Smooth muscle cell (in vitro differentiated cells): ENCODE data around the gene EGLN2. TPM values are rescaled to one million over a fixed set of nuclear protein-coding genes. Genes with fewer than 3 reads are reported as not detected.
"Not testable (repeated sequence)": the region's sequence is repeated elsewhere in the genome, so short reads cannot be mapped to it uniquely, and the experiment has no call there.

Source experiments
- DNase-seq: peaks from one replicate; lab custom pipeline; 2025; ENCODE audit not compliant: unreplicated experiment; lab: John Stamatoyannopoulos, UW
- H2AFZ ChIP-seq: fragments of 200-600 bp; sonication (generic); 2 replicates; pipeline ENCODE4 v1.6.0; 2016; ENCODE audit warnings: antibody characterized with exemption, low read depth, mild to moderate bottlenecking
- H3F3A ChIP-seq: fragments of 200-600 bp; sonication (generic); 2 replicates; pipeline ENCODE4 v1.6.0; 2017; ENCODE audit warnings: antibody characterized with exemption, low read depth
- H3K27ac ChIP-seq: fragments of 200-600 bp; sonication (generic); 2 replicates; pipeline ENCODE4 v1.5.1; 2016; ENCODE audit warnings: low read depth, mild to moderate bottlenecking
- H3K27me3 ChIP-seq: fragments of 200-600 bp; sonication (generic); 2 replicates; pipeline ENCODE4 v1.6.1; 2016; ENCODE audit warnings: low read depth, mild to moderate bottlenecking
- H3K36me3 ChIP-seq: fragments of 200-600 bp; sonication (generic); 2 replicates; pipeline ENCODE4 v1.5.1; 2016; ENCODE audit warnings: low read depth
- H3K4me1 ChIP-seq: fragments of 200-600 bp; sonication (generic); 2 replicates; pipeline ENCODE4 v1.5.1; 2016; ENCODE audit warnings: low read depth
- H3K4me2 ChIP-seq: fragments of 200-600 bp; sonication (generic); 2 replicates; pipeline ENCODE4 v1.6.0; 2016; ENCODE audit warnings: mild to moderate bottlenecking
- H3K4me3 ChIP-seq: fragments of 200-600 bp; sonication (generic); 2 replicates; pipeline ENCODE4 v1.5.1; 2016; ENCODE audit warnings: mild to moderate bottlenecking
- H3K79me2 ChIP-seq: fragments of 200-600 bp; sonication (generic); 2 replicates; pipeline ENCODE4 v1.6.0; 2016; ENCODE audit warnings: low read depth, mild to moderate bottlenecking
- H3K9ac ChIP-seq: fragments of 200-600 bp; sonication (generic); 2 replicates; pipeline ENCODE4 v1.6.0; 2016; ENCODE audit warnings: low read depth
- H3K9me3 ChIP-seq: fragments of 200-600 bp; sonication (generic); replicated peaks from 2 replicates; pipeline ENCODE4 v1.5.1; 2016; ENCODE audit warnings: low read depth
- H4K20me1 ChIP-seq: fragments of 200-600 bp; sonication (generic); 2 replicates; pipeline ENCODE4 v1.6.0; 2016; ENCODE audit warnings: low read depth
- WGBS: methylation state at CpG from one replicate; pipeline ENCODE4 v1.1.7; 2016; ENCODE audit warnings: low lambda C conversion rate; 5-methylcytosine and 5-hydroxymethylcytosine counted together
- polyA plus RNA-seq: library from polyadenylated mRNA; unstranded; fragments of >200 nt; fragmentation: Nextera tagmentation; extraction: Ambion mirVana; gene quantifications from 2 replicates; pipeline ENCODE4 v1.2.1, GENCODE V29; 2016
- total RNA-seq: library from RNA; depleted of rRNA; stranded (reverse); fragments of >200 nt; gene quantifications from 2 replicates; pipeline ENCODE4 v1.2.3, GENCODE V29; 2014

Gene EGLN2
- total and polyA plus RNA-seq, 2 experiments from 2014 or later = 25.1 to 77.1 TPM

DNA sequence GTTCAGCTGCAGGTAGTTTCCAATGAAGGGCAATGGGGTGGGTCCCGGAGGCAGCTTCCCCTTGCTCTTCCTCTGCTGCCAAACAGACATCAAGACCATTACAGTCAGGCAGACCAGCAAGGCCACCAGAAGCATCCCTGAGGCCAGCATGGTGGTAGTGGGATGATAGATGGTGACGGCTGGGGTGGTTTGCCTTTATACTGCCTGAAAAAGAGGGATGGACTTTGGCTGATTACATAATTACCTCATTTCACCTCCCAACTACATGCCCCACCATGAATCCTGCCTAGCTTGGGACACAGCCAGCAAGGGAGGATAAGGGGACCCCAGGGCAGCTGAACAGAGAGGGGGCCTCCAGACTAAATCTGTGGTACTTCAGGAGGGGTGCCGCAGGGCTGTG, 51.3 kb downstream of the EGLN2 start, which contains the start of gene CYP2A6:
CYP2A6 (minus strand) TSS at position 171 of the 400 bp plus-strand sequence; CDS start at position 150, 21 bp downstream.
- H3K27me3 ChIP-seq = peaks cover 13% of the 10 kb centered on the region
- not testable (repeated sequence) for H3K36me3 ChIP-seq, H3K4me1 ChIP-seq, H2AFZ ChIP-seq, H3K4me2 ChIP-seq, DNase-seq, H3K27ac ChIP-seq, H3F3A ChIP-seq, H3K9me3 ChIP-seq, H3K79me2 ChIP-seq, H3K9ac ChIP-seq, H3K4me3 ChIP-seq, H4K20me1 ChIP-seq
- WGBS = 94% methylated on average over 3 of the region's 3 CpGs

DNA sequence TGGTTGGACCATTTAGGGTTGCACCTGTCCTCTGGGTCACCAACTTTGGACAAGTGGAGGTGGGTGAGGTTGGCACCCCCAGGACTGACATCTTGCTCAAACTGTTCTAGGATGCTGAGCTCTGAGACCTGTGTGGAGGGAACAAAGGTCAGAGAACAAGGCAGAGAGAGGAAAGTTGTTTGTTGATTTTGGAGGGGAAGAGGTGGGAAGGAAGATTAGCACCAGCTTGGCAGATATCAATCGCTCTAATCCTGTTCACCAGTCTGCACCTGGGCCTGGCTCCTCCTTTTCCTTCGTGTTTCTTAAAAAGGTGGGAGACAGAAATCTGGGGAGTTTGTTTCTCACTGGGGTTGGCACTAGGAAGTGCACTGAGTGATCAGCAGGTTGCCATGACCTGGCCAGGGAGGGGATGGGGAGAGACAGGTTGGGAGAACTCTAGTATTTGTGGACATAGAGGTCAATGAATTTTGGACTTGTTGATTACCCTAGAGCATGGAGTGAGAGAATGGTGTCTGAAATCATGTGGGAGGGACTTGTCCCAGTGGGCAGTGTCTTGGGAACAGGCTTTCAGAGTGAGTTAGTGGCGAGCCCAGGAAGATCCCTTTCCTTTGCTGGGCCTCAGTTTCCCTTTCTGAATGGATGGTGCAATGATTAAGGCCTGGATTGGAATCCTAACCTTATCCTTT, 53.6 kb downstream of the EGLN2 start:
- not testable (repeated sequence) for DNase-seq, H3K4me1 ChIP-seq, H3K79me2 ChIP-seq, H3K9me3 ChIP-seq, H3K9ac ChIP-seq, H3K27ac ChIP-seq, H3F3A ChIP-seq, H3K4me2 ChIP-seq, H4K20me1 ChIP-seq, H3K4me3 ChIP-seq, H3K36me3 ChIP-seq, H2AFZ ChIP-seq
- 78% methylated on average over 2 of the region's 3 CpGs for WGBS
- peaks cover 13% of the 10 kb centered on the region for H3K27me3 ChIP-seq

Other genes with a start within 250 kb of the EGLN2 start
- gene SHKBP1, start 222.3 kb upstream of the EGLN2 start, total RNA-seq = 38.8 and 40.9 TPM in 2 replicates
- 90.8 and 102 TPM in 2 replicates for gene SHKBP1, start 222.3 kb upstream of the EGLN2 start, polyA plus RNA-seq
- 28.5 and 38.5 TPM in 2 replicates for gene LTBP4, start 197.8 kb upstream of the EGLN2 start, total RNA-seq
- 170 and 188 TPM in 2 replicates for gene LTBP4, start 197.8 kb upstream of the EGLN2 start, polyA plus RNA-seq
- gene NUMBL, start 108.5 kb upstream of the EGLN2 start, total RNA-seq = 30.5 and 53.6 TPM in 2 replicates
- gene NUMBL, start 108.5 kb upstream of the EGLN2 start, polyA plus RNA-seq = 56.9 and 73.0 TPM in 2 replicates
- 17.7 and 26.0 TPM in 2 replicates for gene COQ8B, start 82.3 kb upstream of the EGLN2 start, total RNA-seq
- gene COQ8B, start 82.3 kb upstream of the EGLN2 start, polyA plus RNA-seq = 20.7 and 21.2 TPM in 2 replicates
- gene ITPKC, start 82.1 kb upstream of the EGLN2 start, total RNA-seq = 22.0 and 24.1 TPM in 2 replicates
- 25.0 and 31.9 TPM in 2 replicates for gene ITPKC, start 82.1 kb upstream of the EGLN2 start, polyA plus RNA-seq
- 2.0 and 2.9 TPM in 2 replicates for gene ACTMAP, start 48.7 kb upstream of the EGLN2 start, total RNA-seq
- gene ACTMAP, start 48.7 kb upstream of the EGLN2 start, polyA plus RNA-seq = 8.6 and 8.7 TPM in 2 replicates
- gene SNRPA, start 48.0 kb upstream of the EGLN2 start, total RNA-seq = 30.3 and 39.3 TPM in 2 replicates
- gene SNRPA, start 48.0 kb upstream of the EGLN2 start, polyA plus RNA-seq = 87.7 TPM in 2 replicates
- 3.8 TPM in 1 of 2 replicates, not detected in the other for gene MIA, start 23.7 kb upstream of the EGLN2 start, total RNA-seq
- gene MIA, start 23.7 kb upstream of the EGLN2 start, polyA plus RNA-seq = 2.4 and 4.0 TPM in 2 replicates
- 10.6 and 12.1 TPM in 2 replicates for gene RAB4B, start 20.9 kb upstream of the EGLN2 start, total RNA-seq
- gene RAB4B, start 20.9 kb upstream of the EGLN2 start, polyA plus RNA-seq = 39.5 and 43.5 TPM in 2 replicates
- gene CYP2A6, start 51.3 kb downstream of the EGLN2 start, total RNA-seq = not detected in 2 replicates
- not detected in 2 replicates for gene CYP2A6, start 51.3 kb downstream of the EGLN2 start, polyA plus RNA-seq
- gene CYP2A7, start 83.0 kb downstream of the EGLN2 start, total RNA-seq = not detected in 2 replicates
- gene CYP2A7, start 83.0 kb downstream of the EGLN2 start, polyA plus RNA-seq = not detected in 2 replicates
- gene CYP2B6, start 192.1 kb downstream of the EGLN2 start, total RNA-seq = not detected in 2 replicates
- not detected in 2 replicates for gene CYP2B6, start 192.1 kb downstream of the EGLN2 start, polyA plus RNA-seq